Thoracic aorta (tissue), 2 donors: ENCODE data around the gene SPATA6L. TPM values are rescaled to one million over a fixed set of nuclear protein-coding genes. Genes with fewer than 3 reads are reported as not detected.

ENCODE experiments used
- ATAC-seq: fragments of 150-250 bp; one replicate; pipeline ENCODE4 v1.8.0; 2017; ENCODE audit warnings: low read depth; ENCODE audit not compliant: insufficient number of reproducible peaks, low FRiP score
- DNase-seq: peaks from one replicate; pipeline ENCODE4 v3.0.0-alpha.2; 2020; ENCODE audit warnings: low spot score
- H3K27ac ChIP-seq, 2 donors: fragments of 200-600 bp; sonication (generic); 1 replicate in 1 of 2; 2 replicates in 1 of 2; pipeline ENCODE4 v1.5.1; 2016; ENCODE audit warnings: mild to moderate bottlenecking in 2 of 2, moderate library complexity in 2 of 2
- H3K27me3 ChIP-seq: fragments of 200-600 bp; sonication (generic); replicated peaks from 2 replicates; pipeline ENCODE4 v1.6.0; 2016; ENCODE audit warnings: mild to moderate bottlenecking; ENCODE audit not compliant: insufficient read depth
- H3K36me3 ChIP-seq: fragments of 200-600 bp; sonication (generic); one replicate; pipeline ENCODE4 v1.5.1; 2016
- H3K4me1 ChIP-seq, 2 donors: fragments of 200-600 bp; sonication (generic); 1 replicate in 1 of 2; 2 replicates in 1 of 2; pipeline versions ENCODE4 v1.5.1 to v1.6.0; 2016; ENCODE audit warnings: low read depth in 2 of 2, mild to moderate bottlenecking in 1 of 2; ENCODE audit not compliant: control insufficient read depth in 1 of 2
- H3K4me3 ChIP-seq: fragments of 200-600 bp; sonication (generic); 2 replicates; pipeline ENCODE4 v1.5.1; 2016; ENCODE audit warnings: mild to moderate bottlenecking
- H3K9me3 ChIP-seq: fragments of 200-600 bp; sonication (generic); 2 replicates; pipeline ENCODE4 v1.5.1; 2016
- CTCF ChIP-seq: fragments of 200-600 bp; sonication (generic); IDR thresholded peaks from one replicate; pipeline ENCODE4 v1.5.1; 2019; ENCODE audit warnings: antibody characterized with exemption
- total RNA-seq, 2 donors: library from RNA; depleted of rRNA; stranded (reverse); fragments of >200 nt; gene quantifications; one replicate each; pipeline versions ENCODE4 v1.1.0 to v1.2.3, GENCODE V29; 2016

The SPATA6L gene
- total RNA-seq, 2 donors from 2014 or later, result 1.8 to 2.4 TPM

GRCh38 chr9:4686112-4686511 is 19.8 kb upstream of the SPATA6L start:
- TF ChIP-seq CTCF, result no peak
- ATAC-seq, result no peak
- Histone ChIP-seq H3K36me3 (no peaks in the 10 kb centered on the region), H3K27me3 (no peaks in the 10 kb centered on the region), H3K27ac (peak overlapping the region; percentile 1 to 66), H3K4me3 (no peak overlapping the region), H3K9me3 (no peaks in the 10 kb centered on the region), H3K4me1 (peaks cover 44 to 93% of the 10 kb centered on the region in 2 donors)
- no peak for DNase-seq

- H3K4me1 ChIP-seq, result peaks cover 44 to 86% of the 10 kb centered on the region in 2 donors
- TF ChIP-seq CTCF, result no peak
- no peak overlapping the region for H3K4me3 ChIP-seq
- H3K36me3 ChIP-seq, result no peaks in the 10 kb centered on the region
- H3K27me3 ChIP-seq, result no peaks in the 10 kb centered on the region
- ATAC-seq (no peak), DNase-seq (no peak)
- no peak overlapping the region for H3K27ac ChIP-seq
- no peaks in the 10 kb centered on the region for H3K9me3 ChIP-seq
These were observed 18.5 kb upstream of the SPATA6L start for GRCh38 chr9:4684820-4685219.

- DNase-seq (no peak), ATAC-seq (no peak)
- H3K4me3 ChIP-seq, result peak overlapping the region; percentile 89
- no peaks in the 10 kb centered on the region for H3K27me3 ChIP-seq
- H3K27ac ChIP-seq, result peak overlapping the region; percentile 96 to 97
- TF ChIP-seq CTCF, result no peak
- H3K36me3 ChIP-seq, result no peaks in the 10 kb centered on the region
- peaks cover 11 to 45% of the 10 kb centered on the region in 2 donors for H3K4me1 ChIP-seq
- H3K9me3 ChIP-seq, result no peaks in the 10 kb centered on the region
These were observed 14.5 kb upstream of the SPATA6L start for GRCh38 chr9:4680750-4681149.

- DNase-seq (no peak), ATAC-seq (no peak)
- TF ChIP-seq CTCF, result no peak
- Histone ChIP-seq H3K4me3 (peak overlapping the region; percentile 89), H3K9me3 (no peaks in the 10 kb centered on the region), H3K36me3 (no peaks in the 10 kb centered on the region), H3K27me3 (no peaks in the 10 kb centered on the region), H3K4me1 (peaks cover 10 to 39% of the 10 kb centered on the region in 2 donors), H3K27ac (peak overlapping the region; percentile 96 to 97)
These were observed 13.9 kb upstream of the SPATA6L start for GRCh38 chr9:4680173-4680525.

- peaks cover 10 to 33% of the 10 kb centered on the region in 2 donors for H3K4me1 ChIP-seq
- ATAC-seq, result peak; percentile 97
- no peaks in the 10 kb centered on the region for H3K36me3 ChIP-seq
These were observed 13.2 kb upstream of the SPATA6L start, which contains the start of gene CDC37L1 for GRCh38 chr9:4679268-4680172. TSS of gene CDC37L1 (plus strand) at chr9:4679569. CDS start at chr9:4679768, 199 bp downstream.

More at GRCh38 chr9:4679268-4680172, 13.2 kb upstream of the SPATA6L start, which contains the start of gene CDC37L1:
- Histone ChIP-seq H3K27me3 (no peaks in the 10 kb centered on the region), H3K9me3 (no peaks in the 10 kb centered on the region), H3K4me3 (peak within 1 kb of the TSS; percentile 89), H3K27ac (peak within 1 kb of the TSS; percentile 96 to 97)
- TF ChIP-seq CTCF, result peak; percentile 85
- peak; percentile 92 for DNase-seq
